ENCODE data around the gene TTBK2.
"Not testable (repeated sequence)": the region's sequence is repeated elsewhere in the genome, so short reads cannot be mapped to it uniquely, and the experiment has no call there.

Gene TTBK2

GRCh38 chr15:42764154-42764731 lies 156.3 kb downstream of the TTBK2 start:
- DNase-seq (ENCODE audit: low read depth, low spot score) = not testable (repeated sequence)

DNA sequence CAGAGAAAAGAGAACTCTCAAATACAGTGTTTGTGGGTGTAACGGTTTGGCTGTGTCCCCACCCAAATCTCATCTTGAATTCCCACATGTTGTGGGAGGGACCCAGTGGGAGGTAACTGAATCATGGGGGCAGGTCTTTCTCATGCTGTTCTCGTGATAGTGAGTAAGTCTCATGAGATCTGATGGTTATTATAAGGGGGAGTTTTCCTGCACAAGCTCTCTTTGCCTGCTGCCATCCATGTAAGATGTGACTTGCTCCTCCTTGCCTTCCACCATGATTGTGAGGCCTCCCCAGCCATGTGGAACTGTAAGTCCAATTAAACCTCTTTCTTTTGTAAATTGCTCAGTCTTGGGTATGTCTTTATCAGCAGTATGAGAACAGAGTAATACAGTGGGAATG lies 158.8 kb downstream of the TTBK2 start:
- not testable (repeated sequence) for DNase-seq (ENCODE audit: low read depth, low spot score)

GRCh38 chr15:42760759-42761158 lies 159.8 kb downstream of the TTBK2 start:
- DNase-seq (ENCODE audit: low read depth, low spot score) = no peak

GRCh38 chr15:42759093-42759492 lies 161.5 kb downstream of the TTBK2 start:
- DNase-seq (ENCODE audit: low read depth, low spot score) = no peak

GRCh38 chr15:42750306-42750705 lies 170.3 kb downstream of the TTBK2 start:
- DNase-seq (ENCODE audit: low read depth, low spot score) = no peak

DNA sequence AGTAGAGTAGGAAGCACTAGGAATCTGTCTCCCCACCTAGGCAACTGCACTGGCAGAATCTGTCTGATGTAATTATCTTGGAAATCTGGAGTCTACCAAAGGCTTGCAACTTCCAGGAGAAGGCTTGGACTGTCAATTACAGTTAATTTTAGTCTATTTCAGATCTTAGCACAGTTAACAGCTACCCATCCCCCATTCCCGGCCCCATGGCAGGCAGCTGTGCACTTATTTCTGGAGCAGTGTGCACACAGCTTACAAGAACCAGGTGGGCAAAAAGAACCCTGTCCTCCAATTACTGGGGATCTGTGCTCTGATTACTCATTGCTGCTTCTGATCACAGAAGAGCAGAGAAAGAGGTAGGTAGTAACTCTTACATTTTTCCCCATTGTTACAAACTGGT lies 171.3 kb downstream of the TTBK2 start:
- DNase-seq (ENCODE audit: low read depth, low spot score) = no peak

- no peak for DNase-seq (ENCODE audit: low read depth, low spot score)
Measured at GRCh38 chr15:42744195-42744594, 176.4 kb downstream of the TTBK2 start.

GRCh38 chr15:42742149-42742548 lies 178.4 kb downstream of the TTBK2 start:
- DNase-seq (ENCODE audit: low read depth, low spot score) = no peak

GRCh38 chr15:42741710-42742109 lies 178.9 kb downstream of the TTBK2 start:
- no peak for DNase-seq (ENCODE audit: low read depth, low spot score)

DNA sequence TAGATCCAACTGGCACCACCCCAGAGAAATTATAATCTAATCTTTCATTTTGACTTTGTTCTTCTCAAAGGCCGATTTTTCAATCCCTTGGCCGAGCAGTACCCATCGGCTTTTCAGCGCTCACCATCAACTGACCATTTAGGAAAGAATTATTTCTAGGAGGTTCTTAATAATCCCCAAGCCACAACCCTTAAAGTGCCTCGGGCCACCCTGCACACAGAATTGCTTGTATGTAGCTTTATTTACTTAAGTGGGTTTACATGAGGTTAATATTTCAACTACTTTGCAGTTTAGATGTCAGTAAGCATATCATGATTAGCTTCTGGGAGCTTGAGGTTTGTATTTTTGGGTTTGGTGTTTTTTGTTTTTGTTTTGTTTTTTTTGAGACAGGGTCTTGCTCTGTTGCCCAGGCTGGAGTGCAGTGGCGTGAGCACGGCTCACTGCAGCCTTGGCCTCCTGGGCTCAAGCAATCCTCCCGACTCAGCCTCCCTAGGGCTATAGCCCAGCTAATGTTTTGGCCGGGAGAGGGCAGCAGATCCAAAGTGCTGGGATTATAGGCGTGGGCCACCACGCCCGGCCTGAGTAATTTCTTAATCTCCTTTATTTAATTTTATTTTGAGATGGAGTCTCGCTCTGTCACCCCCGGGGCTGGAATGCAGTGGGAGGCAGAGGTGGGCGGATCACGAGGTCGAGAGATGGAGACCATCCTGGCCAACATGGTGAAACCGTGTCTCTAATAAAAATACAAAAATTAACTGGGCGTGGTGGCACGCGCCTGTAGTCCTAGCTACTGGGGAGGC lies 182.8 kb downstream of the TTBK2 start:
- no peak for DNase-seq (ENCODE audit: low read depth, low spot score)

DNA sequence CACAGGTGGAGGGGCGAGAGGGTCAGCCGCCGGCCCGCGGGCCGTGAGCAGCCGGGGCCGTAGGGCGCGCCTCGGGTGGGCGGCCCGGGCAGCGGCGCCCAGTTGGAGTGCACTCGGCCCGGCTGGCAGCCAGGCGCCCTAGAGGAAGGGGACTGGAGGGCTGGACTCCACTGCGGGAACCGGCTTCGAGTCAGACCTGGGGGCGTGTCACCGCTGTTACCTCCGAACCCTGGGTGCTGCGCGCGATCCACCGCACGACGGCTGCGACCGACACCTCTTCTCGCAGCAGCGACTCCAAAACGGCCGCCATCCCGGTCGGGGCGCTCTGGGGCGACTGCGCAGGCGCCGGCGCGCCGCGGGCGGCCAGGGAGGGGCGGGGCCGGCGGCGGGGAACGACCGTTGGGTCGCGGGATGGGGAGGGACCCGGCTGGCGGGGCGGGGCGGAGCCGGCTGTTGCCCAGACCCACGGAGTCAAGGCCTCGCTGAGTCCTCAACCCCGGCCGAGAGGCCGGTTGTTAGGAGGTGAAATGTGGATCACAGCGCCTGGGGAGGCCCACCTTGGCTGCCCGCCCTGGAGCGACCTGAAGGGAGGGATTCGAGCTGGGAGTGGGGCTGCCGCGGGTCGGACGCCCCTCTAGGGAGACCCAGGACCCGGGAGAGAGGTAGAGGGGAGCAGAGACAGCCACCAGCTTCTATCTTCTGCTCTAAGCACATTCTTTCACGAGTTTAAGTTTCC lies 183.6 kb downstream of the TTBK2 start, which contains the start of gene CDAN1:
Gene CDAN1, minus strand, starts transcription at position 336 of the 736 bp plus-strand sequence. Its CDS starts 26 bp downstream, at position 310.
- DNase-seq (ENCODE audit: low read depth, low spot score) = no peak

DNA sequence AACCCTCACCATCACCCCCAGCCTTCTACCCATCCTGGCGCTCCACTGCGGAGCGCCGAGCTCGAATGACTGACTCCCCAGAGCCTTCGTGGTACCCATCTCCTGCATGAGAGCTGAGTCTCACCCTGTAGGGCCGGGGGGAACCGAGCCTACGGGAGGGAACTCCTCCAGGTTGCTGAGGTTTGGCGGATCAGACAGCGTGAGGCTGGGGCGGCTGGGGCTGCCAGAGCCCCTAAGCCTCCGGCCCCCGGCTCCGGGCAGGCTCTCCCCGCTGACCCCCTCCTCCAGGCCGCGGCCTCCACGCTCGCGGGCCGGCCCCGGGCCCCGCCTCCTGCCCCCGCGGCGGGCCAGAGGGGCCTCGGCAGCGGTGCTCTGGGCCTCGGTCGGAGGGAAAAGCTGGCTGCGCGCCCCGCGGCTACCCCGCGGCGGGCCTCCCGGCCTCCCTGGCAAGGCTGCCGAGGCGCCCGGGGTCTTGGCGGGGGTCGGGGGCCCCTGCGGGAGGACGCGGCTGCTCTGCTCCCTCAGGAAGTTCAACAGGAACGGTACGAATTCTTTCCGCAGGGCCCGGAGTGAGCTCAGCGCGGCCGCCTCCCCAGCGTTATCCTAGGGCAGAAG lies 184.3 kb downstream of the TTBK2 start:
- no peak for DNase-seq (ENCODE audit: low read depth, low spot score)

DNA sequence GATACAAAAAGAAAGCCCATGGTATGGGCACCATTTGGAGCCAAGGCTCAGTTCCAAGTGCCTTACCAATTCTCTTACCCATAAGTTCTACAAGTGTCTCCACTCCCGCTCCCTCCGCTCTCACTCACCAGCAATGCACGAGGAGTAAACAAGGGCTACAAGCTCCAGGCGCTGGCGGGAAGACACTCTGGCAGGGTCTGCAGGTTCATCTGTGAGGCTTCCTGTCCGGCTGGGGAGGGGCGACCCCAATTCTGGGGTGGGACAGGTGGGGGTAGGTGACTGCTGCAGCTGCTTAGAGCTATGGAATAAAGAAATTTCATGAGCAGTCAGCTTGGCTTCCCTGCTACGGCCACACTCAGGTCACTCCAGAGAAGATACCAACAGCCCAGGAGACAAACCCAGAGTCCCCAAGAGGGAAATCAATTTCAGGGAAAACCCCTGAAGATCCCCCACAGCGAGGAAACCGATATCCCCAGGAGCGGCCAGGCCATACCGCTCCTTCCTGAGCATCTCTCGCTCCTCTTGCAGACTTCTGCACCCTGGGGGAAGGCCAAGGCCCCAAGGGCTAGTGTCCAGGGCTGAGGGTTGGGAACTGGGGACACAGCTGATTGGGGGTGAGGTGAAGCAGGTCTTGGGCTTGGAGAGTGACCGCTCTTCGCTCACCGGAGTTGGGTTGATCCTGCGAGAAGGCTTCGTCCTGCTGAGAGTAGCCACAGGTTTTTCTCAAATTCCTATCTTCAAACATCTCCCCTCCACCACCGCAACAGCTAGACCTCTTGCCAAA lies 185.0 kb downstream of the TTBK2 start:
- DNase-seq (ENCODE audit: low read depth, low spot score) = no peak

DNA sequence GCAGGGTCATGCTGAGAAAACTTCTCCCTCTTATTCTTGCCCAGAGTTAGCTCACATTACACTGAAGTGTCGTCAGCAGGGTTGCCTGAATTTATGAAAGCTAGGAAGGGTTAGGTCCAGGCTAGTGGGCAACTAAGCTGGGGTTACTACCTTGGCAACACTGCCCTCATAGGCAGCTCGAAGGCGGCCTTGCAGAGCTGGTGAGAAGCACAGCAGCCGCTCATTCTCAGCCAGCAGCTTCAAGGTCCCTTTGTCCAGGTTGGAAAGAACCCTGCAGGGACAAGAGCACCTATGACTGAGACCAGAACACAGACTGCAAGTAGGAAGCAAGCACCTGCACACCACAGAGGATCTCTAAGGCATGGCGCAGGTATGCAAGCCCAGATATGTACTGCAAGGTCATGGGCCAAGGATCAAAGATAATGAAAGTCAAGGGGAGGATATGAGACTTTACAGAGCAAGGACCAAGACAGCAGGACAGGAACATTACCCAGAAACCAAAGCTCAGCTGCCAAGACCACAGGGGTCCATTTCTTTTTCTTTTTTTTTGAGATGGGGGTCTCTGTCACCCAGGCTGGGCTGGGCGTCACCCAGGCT lies 186.4 kb downstream of the TTBK2 start:
- DNase-seq (ENCODE audit: low read depth, low spot score) = no peak

- no peak for DNase-seq (ENCODE audit: low read depth, low spot score)
Measured at GRCh38 chr15:42733027-42733426, 187.6 kb downstream of the TTBK2 start.

GRCh38 chr15:42732095-42732827 lies 188.3 kb downstream of the TTBK2 start:
- no peak for DNase-seq (ENCODE audit: low read depth, low spot score)

DNA sequence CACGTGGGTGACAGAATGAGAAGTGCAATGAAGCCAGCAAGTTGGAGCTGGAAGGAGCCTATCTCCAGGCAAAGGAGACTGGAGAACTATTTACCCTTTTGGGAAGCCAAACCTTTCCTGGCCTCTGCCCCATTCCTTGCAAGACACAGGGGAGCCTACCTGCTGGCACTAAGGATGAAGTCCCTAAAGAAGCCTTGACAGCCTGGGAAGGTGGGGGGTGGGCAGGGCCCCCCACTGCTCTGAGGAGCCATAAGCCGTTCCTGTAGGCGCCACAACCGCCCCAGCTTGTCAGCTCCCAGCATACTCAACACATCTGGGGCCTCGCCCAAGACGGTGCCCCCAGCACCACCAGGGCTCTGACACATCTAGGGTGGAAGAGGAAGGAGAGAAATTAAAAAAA lies 189.1 kb downstream of the TTBK2 start:
- no peak for DNase-seq (ENCODE audit: low read depth, low spot score)

DNA sequence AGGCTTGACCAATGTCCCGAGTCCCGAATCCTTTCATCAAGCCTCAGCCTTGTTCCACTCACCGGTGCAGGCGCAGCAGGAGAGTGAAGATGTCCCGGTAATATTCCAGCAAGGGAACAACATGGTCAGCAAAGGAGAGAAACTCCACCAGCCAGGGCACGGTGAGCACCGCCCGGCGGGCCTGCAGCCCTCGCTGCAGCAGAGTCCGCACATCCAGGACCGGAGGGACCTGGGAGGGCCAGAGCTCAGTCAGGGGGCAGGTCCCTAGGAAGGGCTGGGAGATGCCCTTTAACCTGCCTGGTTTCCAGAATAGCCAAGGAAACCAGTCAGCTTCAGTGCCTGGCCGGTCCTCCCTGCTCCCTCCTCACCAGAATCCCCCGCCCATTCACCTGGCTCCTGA lies 190.0 kb downstream of the TTBK2 start:
- DNase-seq (ENCODE audit: low read depth, low spot score) = no peak

- DNase-seq (ENCODE audit: low read depth, low spot score) = no peak
Measured at GRCh38 chr15:42730135-42730534, 190.4 kb downstream of the TTBK2 start.

DNA sequence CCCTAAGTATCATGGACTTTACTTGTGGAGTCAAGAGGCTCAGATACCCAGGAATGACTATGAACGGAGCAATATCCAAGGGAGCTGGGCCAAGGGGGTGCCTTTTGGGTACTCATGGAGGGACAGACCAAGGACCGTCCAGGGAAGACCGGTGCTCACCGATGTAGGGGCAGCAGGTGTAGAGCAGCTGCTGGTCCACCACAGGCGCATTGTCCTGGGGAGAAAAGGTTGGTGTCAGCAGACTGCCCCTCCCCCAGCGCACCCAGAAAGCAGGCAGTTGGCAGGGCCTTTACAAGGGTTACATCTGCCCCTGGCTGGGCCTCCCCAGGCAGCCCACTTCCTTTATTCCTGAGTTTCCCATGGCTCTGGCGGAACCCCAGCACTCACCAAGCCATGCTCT lies 191.2 kb downstream of the TTBK2 start:
- no peak for DNase-seq (ENCODE audit: low read depth, low spot score)

All from brain pericyte (primary cell).